Activated CD4-positive, alpha-beta T cell treated with anti-CD3 and anti-CD28 coated beads for 4 hours (primary cell): Measurements from ENCODE around the gene SLC25A44.

Experiments used
- DNase-seq, 2 donors: peaks; one replicate each; pipeline ENCODE4 v3.0.0-alpha.2; 2020

The SLC25A44 gene, protein sequence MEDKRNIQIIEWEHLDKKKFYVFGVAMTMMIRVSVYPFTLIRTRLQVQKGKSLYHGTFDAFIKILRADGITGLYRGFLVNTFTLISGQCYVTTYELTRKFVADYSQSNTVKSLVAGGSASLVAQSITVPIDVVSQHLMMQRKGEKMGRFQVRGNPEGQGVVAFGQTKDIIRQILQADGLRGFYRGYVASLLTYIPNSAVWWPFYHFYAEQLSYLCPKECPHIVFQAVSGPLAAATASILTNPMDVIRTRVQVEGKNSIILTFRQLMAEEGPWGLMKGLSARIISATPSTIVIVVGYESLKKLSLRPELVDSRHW

DNA sequence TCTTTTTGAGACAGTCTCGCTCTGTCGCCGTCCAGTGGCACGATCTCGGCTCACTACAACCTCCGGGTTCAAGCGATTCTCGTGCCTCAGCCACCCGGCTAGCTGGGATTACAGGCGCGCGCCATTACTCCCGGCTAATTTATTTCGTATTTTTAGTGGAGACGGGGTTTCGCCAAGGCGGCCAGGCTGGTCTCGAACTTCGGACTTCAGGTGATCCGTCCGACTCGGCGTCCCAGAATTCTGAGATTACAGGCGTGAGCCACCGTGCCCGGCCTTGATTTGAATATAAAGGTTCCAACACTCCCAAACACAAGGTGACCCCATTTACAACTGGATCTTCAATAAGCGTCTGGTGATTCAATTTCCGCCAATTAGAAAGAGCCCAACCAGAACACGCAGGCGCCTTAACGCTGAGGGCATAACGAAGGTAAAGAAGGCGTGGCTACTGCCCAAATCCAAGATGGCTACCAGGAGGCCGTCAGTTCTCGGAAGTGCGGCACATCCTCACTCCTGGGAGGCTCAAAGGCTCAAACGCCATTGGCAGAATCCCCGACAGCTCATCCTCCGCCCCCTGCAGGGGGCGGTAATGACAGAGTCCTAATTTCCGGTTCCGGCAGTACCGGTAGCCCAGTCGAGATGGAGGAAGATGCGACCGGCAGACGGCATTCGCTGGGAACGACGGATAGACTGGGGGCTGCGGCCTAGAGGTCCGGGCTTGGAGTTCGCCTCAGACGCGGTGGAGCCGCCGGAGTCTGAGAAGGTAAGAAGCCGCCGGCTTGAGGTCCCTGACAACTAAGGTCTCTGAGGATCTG is at the start of gene SLC25A44:
SLC25A44 (plus strand) TSS at position 617 of the 812 bp plus-strand sequence. CDS start 5,744 bp downstream, outside the sequence.
- peak; percentile 94 to 96 for DNase-seq

DNA sequence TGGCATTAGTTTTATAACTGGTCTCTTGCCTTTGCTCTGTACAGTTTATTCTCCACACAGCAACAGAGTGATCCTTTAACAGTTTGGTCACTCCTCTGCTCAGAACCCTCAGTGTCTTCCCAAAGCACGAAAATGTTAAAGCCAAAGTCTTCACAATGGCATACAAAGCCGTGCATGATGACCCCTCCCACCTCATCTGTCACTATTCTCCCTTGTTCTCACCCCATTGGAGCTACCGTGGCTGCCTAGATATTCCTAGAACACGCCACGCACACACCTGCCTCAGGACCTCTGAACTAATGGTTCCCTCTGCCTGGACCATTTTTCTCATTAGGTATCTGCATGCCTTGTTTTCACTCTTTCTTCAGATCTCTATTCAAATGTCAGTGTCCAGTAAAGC is 49.2 kb upstream of the SLC25A44 start:
- DNase-seq: no peak

DNA sequence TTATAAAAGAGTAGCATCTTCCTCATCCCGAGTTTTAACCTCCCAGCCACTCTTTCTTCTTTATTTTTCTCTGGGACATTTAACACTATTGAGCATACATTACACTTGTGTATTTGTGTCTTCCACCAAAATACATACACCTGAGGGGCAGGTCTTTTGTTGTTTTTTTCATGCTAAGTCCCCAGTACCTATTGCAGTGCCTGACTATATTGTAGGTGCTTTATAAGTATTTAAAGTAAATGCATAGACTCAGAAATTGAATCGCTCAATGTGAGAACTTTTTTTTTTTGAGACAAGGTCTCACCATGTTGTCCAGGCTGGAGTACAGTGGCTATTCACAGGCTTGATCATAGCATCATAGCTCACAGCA is 48.3 kb upstream of the SLC25A44 start:
- no peak for DNase-seq

DNA sequence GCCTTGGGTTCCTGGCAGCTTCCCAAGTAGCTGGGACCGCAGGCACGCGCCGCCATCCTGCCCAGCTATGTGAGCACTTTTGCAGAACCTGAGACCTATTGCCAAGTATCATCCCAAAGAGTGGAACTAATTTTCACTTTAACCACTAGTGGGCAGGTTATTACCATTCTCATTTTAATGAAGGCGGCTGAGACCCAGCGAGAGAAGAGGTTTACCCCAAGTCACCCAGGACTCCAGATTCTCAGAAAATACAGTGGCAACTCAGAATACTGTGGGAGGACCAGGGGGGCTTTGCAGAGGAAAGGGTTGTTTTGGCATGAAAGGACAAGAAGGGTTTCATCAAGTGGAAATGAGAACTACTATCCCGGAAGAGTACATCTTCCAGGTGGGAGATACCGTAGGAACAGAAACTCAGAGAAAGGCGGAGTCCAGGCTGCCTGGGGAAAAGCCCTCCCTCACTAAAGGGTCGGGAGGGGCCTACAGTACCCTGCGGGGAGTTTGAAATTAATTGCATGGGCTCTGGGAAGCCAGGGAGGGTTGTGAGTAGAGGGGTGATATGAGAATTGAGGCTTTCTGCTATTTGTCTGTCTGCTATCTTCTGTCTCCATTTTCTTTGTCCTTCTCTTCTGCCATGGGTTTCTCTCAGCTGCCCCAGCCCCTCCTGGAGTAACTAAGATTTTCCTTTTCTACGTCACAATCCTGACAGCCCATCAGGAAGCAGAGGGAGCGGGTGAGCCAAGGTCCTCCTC is 47.7 kb upstream of the SLC25A44 start:
- DNase-seq: peak; percentile 38 to 50

DNA sequence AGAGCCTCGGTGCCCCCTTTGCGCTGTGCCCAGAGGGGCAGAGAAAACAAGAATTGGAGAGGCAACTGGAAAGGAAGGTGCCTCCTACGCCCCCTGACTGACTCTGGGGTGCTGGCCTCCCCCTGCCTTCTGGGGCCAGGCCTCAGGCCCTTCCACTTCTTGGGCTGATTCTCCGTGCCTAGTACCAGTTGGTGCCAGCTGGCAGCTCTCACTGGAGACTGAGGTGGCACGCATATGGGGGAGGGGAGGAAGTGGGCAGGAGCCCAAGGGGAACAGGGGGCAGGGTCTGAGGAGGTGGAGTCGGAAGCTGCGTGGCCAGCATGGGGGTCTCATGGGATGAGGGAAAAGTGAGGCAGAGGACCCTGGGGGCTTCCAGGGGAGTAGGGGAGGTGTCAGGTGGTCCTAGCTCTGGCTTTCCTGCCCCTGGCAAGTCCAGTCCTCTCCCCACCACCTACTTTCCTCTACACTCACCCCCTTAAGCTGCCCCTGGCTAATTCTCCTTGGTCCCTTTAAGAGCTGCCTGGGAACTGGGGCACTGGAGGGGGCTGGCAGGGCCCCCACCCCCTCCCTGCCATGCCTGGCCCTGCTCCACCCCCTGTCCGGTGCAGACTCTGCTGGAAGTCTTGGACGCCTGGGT is 47.0 kb upstream of the SLC25A44 start:
- no peak for DNase-seq

DNA sequence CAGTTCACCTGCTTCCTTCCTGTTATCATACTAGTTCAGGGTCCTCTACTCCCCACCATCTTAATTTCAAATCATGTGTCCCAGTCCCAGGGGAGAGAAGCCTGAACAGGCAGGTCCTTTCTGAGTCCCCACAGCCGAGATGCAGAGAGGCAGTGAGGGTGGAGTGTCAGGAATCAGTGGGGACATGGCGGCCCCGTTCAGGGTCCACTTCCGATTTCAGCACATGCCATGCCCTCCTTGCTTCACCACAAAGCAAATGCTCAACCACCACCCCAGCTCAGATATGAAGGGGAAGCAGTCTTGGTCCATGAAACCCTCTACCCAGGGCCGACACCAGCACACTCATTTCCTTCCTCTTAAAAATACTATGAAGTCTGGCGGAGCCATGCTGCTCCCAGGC is 45.7 kb upstream of the SLC25A44 start:
- DNase-seq: no peak

DNA sequence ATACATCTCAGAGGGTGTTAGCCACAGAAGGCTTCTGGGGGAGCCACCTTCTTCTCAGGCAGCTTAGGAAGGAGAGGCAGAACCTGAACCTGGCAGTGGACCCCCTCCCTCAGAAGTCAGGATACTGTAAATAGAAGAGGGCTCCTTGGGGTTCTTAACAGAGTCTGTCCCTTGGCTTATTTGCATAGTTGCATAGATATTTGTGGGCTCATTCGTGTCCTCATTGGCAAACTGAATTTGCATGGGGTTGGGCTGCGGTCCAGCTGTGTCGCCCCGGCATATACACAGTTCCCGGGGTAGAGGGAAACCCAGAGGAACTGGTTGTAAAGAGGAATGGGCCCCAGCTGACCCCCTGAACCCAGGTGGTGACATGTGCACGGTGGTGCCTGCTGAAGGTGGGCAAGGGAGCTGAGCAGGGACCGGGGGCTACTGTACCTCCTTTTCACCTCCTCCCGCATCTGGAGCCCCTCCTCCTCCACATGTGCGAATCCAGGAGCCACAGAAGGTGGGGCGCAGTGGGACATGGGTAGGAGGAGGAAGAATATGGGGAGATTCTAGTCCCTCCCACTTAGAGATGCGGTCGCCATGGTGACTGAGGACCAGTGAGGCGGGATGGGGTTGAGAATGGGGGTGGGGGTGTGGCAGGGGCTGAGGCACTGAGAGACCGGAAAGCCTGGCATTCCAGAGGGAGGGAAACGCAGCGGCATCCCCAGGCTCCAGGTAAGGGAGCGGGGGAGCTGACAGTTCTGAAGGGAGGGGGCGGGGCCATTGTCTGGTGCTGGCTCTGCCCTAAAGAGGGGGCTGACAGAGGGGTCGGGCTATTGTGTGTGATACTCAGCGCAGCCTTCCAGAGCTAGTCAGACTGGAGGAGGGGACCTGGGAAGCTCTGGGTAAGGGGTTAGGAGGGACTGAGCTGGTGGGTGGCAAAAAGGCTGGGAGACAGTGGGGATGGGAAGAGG is 44.3 kb upstream of the SLC25A44 start:
- no peak for DNase-seq

DNA sequence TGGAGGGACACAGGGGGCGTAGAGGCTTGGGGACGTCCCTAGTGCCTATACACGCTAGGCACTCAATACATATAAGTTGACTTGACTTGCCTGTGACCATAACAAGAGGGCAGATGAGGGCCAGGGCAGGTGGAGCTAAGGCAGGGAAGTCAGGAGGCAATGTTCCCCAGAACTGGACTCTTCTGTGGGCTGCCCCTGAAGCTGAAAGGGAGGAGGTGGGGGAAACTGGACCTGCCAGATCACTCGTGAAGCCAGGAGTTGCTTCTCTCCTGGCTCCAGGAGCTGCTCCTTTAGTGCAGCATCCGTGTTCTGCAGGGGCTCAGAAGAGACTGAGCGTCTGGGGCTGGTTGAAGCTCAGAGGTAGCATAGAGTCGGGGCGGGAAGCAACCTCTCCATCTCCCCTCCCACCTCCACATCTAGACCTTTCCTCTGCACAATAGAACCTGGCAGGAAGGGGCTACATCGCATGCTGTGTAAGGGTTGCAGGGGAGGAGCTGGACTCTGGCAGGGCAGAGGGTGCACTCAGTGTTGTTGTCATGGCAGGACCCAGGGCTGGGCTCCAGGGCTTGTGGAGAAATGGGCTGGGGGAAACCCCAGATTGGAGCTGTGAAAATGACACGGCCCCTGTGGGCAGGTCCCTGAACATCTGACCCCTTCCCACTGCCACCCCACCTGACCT is 43.4 kb upstream of the SLC25A44 start:
- DNase-seq: no peak

DNA sequence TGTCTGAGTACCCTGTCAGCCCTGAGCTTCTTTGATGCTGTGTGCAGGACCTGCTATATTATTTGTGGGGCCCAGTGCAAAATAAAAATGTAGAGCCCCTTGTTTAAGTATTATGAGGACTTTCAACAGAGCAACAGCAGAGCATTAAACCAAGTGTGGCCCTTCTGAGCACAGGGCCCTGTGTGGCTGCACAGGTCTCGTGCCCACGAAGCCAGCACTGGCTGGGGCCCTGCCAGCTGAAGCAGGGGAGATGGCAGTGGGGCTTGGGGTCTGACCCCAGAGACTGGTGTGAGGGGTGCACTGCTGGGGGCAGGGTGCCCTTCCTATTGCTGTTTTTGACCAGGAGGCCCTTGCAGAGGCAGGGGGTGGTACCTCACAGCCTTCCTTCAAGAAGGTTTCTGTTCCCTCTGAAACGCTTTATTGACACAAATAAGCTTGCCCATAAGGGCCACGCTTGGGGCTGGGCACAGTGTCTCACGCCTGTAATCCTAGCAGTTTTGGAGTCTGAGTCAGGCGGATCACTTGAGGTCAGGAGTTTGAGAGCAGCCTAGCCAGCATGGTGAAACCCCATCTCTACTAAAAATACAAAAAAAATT is 42.7 kb upstream of the SLC25A44 start:
- DNase-seq: no peak

DNA sequence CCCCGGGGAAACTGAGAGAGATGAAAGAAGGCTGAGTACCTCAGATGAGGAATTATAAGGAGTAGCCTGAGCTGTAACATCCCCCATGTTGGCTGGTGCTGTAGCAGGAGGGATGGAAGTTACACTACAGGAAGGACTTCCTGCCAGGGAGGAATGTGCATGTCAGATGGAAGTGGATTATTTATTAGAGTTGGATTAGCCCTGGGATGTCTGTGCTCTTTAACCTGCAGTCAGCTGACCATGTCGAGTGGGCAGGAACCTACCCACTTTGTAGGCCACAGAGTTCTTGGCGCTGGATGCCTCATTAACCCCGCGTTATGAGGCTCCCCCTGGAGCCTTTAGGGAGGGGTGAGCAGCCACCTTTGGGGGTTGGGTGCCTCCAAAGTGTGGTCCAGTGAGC is 41.3 kb upstream of the SLC25A44 start:
- DNase-seq: no peak

DNA sequence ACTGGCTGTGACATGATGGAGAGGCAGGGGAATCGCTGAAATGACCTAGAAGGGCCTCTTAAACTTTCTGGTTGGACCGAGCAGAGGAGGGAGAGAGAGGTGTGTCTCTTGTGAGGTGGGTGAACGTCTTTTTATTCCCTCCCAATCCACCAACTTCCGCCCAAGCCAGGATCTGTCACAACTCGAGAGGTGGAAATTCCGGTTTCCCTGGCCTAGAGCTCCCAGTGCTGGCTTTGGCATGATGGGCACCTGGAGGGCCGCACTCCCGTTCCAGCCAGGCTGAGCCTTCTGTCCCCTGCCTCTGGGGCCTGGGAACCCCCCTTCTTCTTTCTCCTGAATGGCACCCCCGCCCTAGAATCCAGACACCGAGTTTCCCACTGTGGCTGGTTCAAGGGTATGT is 40.5 kb upstream of the SLC25A44 start, which contains the start of gene SEMA4A:
SEMA4A (plus strand) TSS at position 224 of the 400 bp plus-strand sequence. CDS start 994 bp downstream, outside the sequence.
- no peak for DNase-seq

DNA sequence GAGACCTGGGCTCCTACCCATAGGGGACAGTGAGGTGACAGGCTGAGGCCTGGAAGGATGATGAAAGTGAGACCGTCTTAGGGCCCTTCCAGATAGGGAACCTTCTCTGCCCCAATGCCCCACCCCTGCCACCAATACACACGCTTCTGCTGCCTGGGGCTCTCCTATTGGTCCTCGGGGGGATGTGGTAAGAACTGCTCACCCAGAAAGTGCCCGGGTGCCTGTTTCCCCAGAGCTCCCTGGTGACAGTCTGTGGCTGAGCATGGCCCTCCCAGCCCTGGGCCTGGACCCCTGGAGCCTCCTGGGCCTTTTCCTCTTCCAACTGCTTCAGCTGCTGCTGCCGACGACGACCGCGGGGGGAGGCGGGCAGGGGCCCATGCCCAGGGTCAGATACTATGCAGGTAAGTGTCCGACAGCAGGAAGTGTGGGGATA is 39.6 kb upstream of the SLC25A44 start:
- no peak for DNase-seq

DNA sequence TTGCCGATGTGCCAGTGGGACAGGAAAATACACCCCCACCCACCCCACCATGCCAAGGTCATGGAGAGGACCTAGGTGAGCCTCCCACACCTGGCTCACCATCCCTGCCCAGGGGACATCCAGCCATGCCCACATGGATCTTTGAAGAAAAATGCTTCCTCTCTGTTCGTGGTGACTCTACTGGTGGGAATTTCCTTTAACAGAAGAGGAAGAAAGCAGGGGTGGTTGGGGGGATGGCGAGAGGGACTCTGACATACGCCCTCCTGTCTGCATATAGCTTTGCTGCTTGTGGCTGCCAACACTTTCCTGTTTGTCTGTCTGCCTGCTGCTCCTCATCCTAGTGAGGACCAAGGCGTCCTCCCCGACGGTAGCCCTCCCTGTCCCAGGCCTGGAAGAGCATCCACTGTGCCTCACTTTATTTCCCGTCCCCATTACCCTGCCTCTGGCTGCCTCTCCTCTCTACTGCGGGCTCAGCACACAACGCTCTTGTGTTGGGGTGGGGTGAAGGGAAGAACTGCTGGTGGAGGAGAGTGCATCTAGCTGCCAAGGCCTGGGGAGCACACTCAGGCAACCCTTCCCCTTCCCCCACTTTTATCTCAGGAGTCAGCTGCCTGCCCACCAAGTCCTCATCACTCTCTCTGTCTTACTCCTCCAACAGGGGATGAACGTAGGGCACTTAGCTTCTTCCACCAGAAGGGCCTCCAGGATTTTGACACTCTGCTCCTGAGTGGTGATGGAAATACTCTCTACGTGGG is 38.0 kb upstream of the SLC25A44 start:
- no peak for DNase-seq

DNA sequence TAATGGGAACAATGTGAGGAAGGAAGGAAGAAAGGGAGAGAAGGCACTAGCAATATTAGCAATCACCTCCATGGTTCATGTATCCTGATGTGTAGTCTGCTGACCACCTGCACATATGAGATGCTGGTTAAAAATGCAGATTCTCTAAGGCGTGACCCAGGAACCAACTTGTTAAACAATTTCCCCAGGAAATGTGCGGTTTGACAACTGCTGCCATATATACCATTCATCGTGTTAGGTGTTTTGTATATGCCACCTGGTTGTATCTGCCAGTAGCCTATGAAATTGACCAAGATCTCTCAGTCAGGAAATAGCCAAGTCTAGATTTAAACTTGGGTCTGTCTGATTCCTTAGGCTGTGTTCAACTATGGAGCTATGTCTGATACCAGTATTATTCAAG is 36.4 kb upstream of the SLC25A44 start:
- no peak for DNase-seq

DNA sequence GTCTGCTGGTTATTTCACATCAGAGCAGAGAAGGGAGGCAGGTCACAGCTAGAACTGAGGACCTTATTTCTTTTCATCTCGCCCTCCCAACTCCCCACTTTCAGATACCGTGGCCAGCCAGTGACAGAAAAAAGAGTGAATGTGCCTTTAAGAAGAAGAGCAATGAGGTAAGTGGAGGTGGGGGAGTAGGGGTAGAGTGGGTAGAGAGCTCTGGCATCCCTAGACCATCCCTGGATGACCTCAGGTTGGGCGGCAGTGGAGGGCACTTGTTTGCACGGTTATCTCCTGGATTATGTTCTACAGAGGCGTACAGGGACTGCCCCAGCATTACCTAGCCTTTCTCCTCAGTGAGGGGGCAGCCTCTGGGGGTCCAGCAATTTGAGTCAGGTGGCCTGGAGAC is 35.9 kb upstream of the SLC25A44 start:
- no peak for DNase-seq

DNA sequence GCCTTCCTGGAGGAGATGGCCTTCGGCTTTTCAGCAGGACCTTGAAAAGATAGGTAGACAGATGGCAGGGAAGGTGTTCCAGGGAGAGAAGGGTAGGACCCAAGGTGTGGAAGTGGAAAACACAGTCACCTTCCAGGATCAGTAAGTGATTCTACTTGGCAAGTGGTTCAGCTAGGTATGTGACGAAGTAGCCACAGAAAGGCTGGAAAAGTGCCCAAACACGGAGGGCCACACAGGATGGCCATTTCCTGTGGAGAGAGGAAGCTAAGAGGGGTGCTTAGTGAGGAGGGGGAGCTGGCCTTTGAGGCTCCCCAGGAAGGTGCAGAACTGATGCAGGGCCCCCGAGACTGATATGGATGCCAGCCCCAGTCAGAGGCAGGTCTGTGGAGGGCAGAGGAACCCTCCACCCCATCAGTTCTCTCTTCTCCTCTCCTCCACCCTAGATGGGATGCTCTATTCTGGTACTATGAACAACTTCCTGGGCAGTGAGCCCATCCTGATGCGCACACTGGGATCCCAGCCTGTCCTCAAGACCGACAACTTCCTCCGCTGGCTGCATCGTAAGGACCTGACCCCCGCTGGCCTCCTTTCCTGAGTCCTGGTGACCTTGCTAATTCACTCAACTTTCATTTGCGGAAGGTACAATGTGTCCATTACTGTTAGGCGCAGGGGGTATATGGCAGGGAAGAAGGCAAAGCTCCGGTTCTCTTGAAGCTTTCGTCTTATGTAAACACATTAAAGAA is 33.7 kb upstream of the SLC25A44 start:
- no peak for DNase-seq

DNA sequence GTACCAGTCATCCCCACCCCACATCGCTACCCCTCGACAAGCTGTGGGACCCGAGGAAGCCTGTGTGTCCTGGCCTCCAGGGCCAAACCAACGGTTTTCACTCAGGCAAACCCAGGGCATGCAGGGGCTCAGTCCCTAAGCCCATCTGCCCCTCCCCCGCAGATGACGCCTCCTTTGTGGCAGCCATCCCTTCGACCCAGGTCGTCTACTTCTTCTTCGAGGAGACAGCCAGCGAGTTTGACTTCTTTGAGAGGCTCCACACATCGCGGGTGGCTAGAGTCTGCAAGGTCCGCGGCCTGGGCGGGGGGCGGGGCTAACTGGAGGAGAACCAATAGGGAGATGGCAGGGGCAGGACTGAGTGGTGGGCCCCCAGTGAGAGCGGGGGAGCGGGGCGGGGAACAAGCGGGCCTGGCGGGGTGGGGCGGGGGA is 33.1 kb upstream of the SLC25A44 start:
- DNase-seq: peak; percentile 64 to 73

DNA sequence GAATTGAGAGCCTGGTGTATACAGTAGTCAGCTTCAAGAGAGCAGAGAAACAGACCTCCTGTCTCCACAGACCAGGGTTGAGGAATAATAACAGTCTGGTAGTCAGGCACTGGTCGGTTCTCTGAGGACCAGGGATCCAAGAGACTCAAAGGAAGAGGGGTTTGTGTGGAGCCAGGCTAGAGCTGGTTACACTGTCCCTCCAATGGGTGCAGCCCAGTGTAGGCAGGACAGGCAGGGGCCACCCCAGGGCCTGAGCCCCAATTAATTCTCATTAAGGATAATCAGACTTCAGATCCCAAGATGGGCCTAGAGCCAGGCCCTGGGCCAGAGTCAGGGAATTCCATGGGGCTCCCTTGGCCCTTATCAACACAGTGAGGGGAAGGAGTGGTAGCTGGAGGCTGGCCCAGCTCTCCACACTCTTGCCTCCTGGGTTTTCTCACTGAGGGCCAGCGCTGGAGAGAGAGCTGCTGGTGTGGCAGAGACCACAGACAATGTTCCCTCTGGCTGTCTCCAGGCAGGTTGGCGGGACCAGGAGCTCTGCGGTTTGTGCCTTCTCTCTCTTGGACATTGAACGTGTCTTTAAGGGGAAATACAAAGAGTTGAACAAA is 31.4 kb upstream of the SLC25A44 start:
- DNase-seq: no peak

DNA sequence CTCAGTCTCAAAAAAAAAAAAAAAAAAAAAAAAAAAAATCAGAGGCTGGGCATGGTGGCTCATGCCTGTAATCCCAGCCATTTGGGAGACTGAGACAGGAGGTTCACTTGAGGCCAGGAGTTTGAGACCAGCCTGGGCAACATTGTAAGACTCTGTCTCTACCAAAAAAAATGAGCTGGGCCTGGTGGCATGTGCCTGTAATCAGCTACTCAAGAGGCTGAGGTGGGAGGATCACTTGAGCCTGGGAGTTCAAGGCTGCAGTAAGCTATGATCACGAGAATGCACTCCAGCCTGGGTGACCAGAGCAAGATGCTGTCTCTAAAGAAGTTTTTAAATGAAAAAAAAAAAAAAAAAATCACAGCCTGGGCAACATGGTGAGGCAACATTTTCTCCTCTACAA is 30.2 kb upstream of the SLC25A44 start:
- no peak for DNase-seq
